Stimulated activated memory B cell treated with anti-CD40 and anti-IgM and Interleukin-4, amounts not matched to agents 10 μg/mL and 1 μg/mL and 100 μg/mL, for 72 hours (primary cell): ENCODE data around the gene TTC28.

Experiments used
- ATAC-seq: fragments of 150-1000 bp; cut with Tn5 transposase; 2 replicates; pipeline ENCODE4 v1.10.0; 2021
- H3K27ac Mint-ChIP-seq: one replicate; pipeline ENCODE4 v1.8.0; 2022; ENCODE audit warnings: mild to moderate bottlenecking, mixed read lengths
- H3K27me3 Mint-ChIP-seq: one replicate; pipeline ENCODE4 v1.8.0; 2022; ENCODE audit warnings: mixed read lengths
- H3K36me3 Mint-ChIP-seq: one replicate; pipeline ENCODE4 v1.8.0; 2022; ENCODE audit warnings: mixed read lengths
- H3K4me1 Mint-ChIP-seq: one replicate; pipeline ENCODE4 v1.8.0; 2022; ENCODE audit warnings: mixed read lengths
- H3K4me3 Mint-ChIP-seq: one replicate; pipeline ENCODE4 v1.8.0; 2022; ENCODE audit warnings: mild to moderate bottlenecking, moderate library complexity, mixed read lengths
- H3K9me3 Mint-ChIP-seq: one replicate; pipeline ENCODE4 v1.8.0; 2022; ENCODE audit warnings: mixed read lengths

Gene TTC28

GRCh38 chr22:27959335-27960090, 720.1 kb downstream of the TTC28 start:
- Mint-ChIP-seq H3K4me1 (no peaks in the 10 kb centered on the region), H3K4me3 (no peak overlapping the region), H3K9me3 (no peaks in the 10 kb centered on the region), H3K27ac (no peak overlapping the region), H3K36me3 (no peaks in the 10 kb centered on the region), H3K27me3 (no peaks in the 10 kb centered on the region)
- no peak for ATAC-seq

DNA sequence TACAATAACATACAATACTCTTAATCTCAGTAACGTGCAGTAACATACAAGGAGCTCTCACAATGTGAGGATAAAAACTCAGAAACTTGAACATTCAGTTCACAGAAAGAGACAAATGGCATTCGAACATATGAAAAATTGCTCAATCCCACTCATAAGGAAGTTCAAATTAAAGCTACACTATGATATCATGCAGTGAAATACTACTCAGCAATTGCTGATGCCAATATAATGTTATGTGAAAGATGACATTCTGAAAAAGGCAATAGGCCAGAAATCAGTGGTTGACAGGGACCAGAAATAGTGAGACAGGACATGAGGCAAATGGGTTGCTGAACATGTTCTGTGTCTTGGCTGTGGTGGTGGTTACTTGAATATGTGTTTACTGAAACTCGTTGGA, 726.9 kb downstream of the TTC28 start:
- peaks cover 5% of the 10 kb centered on the region for H3K36me3 Mint-ChIP-seq
- no peaks in the 10 kb centered on the region for H3K4me1 Mint-ChIP-seq
- no peak for ATAC-seq
- H3K9me3 Mint-ChIP-seq = no peaks in the 10 kb centered on the region
- H3K27me3 Mint-ChIP-seq = no peaks in the 10 kb centered on the region
- H3K27ac Mint-ChIP-seq = no peak overlapping the region
- no peak overlapping the region for H3K4me3 Mint-ChIP-seq

DNA sequence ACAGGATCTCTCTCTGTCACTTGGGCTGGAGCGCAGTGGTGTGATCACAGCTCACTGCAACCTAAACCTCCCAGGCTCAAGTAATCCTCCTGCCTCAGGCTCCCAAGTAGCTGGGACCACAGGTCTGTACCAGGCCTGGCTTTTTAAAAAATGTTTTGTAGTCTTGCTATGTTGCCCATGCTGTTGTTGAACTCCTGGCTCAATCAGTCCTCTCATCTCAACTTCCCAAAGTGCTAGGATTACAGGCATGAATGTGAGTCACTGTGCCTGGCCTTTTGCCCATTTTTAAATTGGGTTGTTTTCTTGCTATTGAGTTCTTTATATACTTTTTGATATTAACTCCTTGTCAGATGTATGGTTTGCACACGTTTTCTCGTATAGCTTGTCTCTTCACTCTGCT, 727.5 kb downstream of the TTC28 start:
- peaks cover 12% of the 10 kb centered on the region for H3K36me3 Mint-ChIP-seq
- H3K27me3 Mint-ChIP-seq = no peaks in the 10 kb centered on the region
- ATAC-seq = no peak
- no peaks in the 10 kb centered on the region for H3K4me1 Mint-ChIP-seq
- no peaks in the 10 kb centered on the region for H3K9me3 Mint-ChIP-seq
- no peak overlapping the region for H3K4me3 Mint-ChIP-seq
- no peak overlapping the region for H3K27ac Mint-ChIP-seq

- Mint-ChIP-seq H3K9me3 (no peaks in the 10 kb centered on the region), H3K4me3 (no peak overlapping the region), H3K27me3 (no peaks in the 10 kb centered on the region), H3K27ac (no peak overlapping the region), H3K36me3 (peaks cover 19% of the 10 kb centered on the region), H3K4me1 (no peaks in the 10 kb centered on the region)
- no peak for ATAC-seq
Observed at GRCh38 chr22:27949421-27949820, 730.2 kb downstream of the TTC28 start.

- H3K27ac Mint-ChIP-seq = no peak overlapping the region
- H3K9me3 Mint-ChIP-seq = no peaks in the 10 kb centered on the region
- no peaks in the 10 kb centered on the region for H3K4me1 Mint-ChIP-seq
- no peak overlapping the region for H3K4me3 Mint-ChIP-seq
- ATAC-seq = no peak
- H3K36me3 Mint-ChIP-seq = peaks cover 19% of the 10 kb centered on the region
- no peaks in the 10 kb centered on the region for H3K27me3 Mint-ChIP-seq
Observed at GRCh38 chr22:27948569-27948968, 731.1 kb downstream of the TTC28 start.

GRCh38 chr22:27947448-27947847, 732.2 kb downstream of the TTC28 start:
- Mint-ChIP-seq H3K27me3 (no peaks in the 10 kb centered on the region), H3K36me3 (peaks cover 20% of the 10 kb centered on the region), H3K9me3 (no peaks in the 10 kb centered on the region), H3K4me3 (no peak overlapping the region), H3K27ac (peak overlapping the region; percentile 31), H3K4me1 (no peaks in the 10 kb centered on the region)
- no peak for ATAC-seq

- Mint-ChIP-seq H3K4me3 (no peak overlapping the region), H3K4me1 (no peaks in the 10 kb centered on the region), H3K36me3 (peaks cover 23% of the 10 kb centered on the region), H3K27me3 (no peaks in the 10 kb centered on the region), H3K9me3 (no peaks in the 10 kb centered on the region), H3K27ac (no peak overlapping the region)
- ATAC-seq = no peak
Observed at GRCh38 chr22:27941143-27941542, 738.5 kb downstream of the TTC28 start.

DNA sequence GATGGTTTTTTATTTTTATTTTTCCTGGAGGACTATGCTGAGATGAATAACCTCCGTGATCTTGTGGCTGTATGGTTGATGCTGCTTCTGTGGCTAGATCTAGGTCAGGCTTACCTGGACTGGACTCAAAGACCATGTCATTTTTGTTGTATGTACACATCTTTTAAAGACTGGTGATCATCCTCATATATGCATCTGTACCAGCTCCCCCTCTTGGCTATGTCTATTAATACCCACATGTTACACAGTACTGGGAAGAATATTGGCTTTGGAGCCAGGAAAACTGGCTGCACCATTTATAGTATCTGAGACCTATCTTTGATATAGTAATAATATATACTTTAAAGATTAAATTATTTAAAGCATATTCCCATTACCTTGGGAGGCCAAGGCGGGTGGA, 742.2 kb downstream of the TTC28 start:
- Mint-ChIP-seq H3K4me1 (no peaks in the 10 kb centered on the region), H3K36me3 (peaks cover 21% of the 10 kb centered on the region), H3K27me3 (no peaks in the 10 kb centered on the region), H3K4me3 (no peak overlapping the region), H3K9me3 (no peaks in the 10 kb centered on the region), H3K27ac (no peak overlapping the region)
- ATAC-seq = no peak

DNA sequence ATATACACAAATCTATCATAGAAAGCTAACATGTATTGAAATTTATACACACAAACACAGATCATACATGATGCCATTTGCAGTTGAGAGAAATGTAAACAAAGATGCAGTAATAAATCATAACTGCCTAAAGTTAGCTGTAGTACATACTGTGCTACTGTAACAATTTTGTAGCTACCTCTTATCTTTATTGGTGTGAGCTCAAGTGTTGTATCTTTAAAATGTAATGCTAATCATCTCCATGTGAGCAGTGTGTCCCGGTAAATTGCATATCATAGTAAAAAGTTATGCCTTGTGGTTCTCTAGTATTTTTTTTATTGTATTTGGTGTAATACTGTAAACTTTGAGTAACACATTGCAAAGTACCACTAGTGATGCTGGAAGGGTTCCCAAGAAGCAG, 743.7 kb downstream of the TTC28 start:
- no peak for ATAC-seq
- Mint-ChIP-seq H3K9me3 (no peaks in the 10 kb centered on the region), H3K27me3 (no peaks in the 10 kb centered on the region), H3K27ac (no peak overlapping the region), H3K36me3 (peaks cover 6% of the 10 kb centered on the region), H3K4me3 (no peak overlapping the region), H3K4me1 (no peaks in the 10 kb centered on the region)

GRCh38 chr22:27934069-27934468, 745.6 kb downstream of the TTC28 start:
- Mint-ChIP-seq H3K9me3 (no peaks in the 10 kb centered on the region), H3K36me3 (no peaks in the 10 kb centered on the region), H3K27ac (no peak overlapping the region), H3K4me1 (no peaks in the 10 kb centered on the region), H3K4me3 (no peak overlapping the region), H3K27me3 (no peaks in the 10 kb centered on the region)
- no peak for ATAC-seq

DNA sequence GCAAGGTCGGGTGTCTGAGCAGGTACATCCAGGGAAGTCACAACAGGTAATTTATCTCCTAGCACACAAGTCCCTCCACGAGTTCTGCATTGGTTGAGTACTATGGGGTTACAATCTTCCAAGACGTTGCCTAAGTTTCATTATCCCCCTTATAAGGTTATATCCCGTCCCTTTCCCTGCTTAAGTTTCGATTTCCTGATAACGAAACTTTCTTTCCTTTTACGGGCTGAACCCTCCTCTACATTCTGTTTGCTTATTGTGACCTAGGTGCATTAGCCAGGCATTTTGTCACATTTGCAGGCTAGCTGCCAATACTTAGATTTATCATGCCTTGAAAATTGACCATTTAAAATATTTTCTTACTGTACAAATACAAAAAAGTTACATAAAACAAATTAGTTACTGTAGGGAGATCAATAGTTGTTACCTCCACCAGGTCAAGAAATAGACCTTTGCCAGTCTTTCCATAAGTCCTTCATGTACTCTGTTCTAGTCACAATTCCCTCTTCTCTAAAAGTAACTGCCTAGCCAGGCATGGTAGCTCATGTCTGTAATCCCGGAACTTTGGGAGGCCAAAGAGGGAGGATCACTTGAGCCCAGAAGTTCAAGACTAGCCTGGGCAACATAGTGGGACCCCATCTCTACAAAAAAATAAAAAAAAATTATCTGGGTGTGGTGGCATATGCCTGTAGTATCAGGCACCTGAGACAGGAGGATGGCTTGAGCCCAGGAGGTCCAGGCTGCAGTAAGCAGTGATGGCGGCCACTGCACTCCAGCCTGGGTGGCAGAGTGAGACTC, 746.3 kb downstream of the TTC28 start:
- Mint-ChIP-seq H3K27ac (no peak overlapping the region), H3K9me3 (no peaks in the 10 kb centered on the region), H3K4me3 (no peak overlapping the region), H3K36me3 (no peaks in the 10 kb centered on the region), H3K4me1 (no peaks in the 10 kb centered on the region), H3K27me3 (no peaks in the 10 kb centered on the region)
- ATAC-seq = no peak

DNA sequence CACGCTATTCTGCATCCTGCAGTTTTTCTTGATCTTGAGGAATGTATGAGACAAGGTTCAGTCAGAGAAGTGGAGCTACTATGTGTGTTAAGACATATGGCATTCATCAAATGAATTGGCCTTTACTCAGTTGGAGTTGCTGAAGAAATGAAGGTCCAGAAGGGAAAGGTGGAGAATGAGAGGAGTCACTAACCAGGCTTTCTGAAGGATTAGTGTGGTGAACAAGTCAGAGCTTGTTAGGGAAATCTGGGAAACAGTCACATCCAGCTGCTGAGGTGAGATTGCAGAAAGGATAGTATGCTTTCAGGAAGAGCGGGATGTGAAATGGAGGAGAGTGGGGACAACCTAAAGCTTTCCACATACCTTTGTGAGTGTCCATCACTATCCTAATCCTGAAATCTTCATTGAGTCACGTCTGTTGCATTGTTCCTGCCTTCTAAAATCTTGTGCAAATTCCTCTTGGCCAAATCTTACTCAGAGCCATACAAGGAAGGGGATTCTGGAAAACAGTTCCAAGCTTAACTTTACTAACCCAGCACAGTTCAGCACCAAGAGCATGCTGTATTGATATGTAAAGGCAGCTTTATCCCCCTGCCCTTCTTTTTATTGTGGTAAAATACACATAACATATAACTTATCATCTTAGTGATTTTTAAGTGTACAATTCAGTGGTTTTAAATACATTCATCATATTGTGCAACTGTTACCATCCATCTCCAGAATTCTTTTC, 749.1 kb downstream of the TTC28 start:
- ATAC-seq = no peak
- no peaks in the 10 kb centered on the region for H3K9me3 Mint-ChIP-seq
- H3K36me3 Mint-ChIP-seq = no peaks in the 10 kb centered on the region
- H3K27ac Mint-ChIP-seq = no peak overlapping the region
- no peaks in the 10 kb centered on the region for H3K27me3 Mint-ChIP-seq
- H3K4me1 Mint-ChIP-seq = peaks cover 9% of the 10 kb centered on the region
- no peak overlapping the region for H3K4me3 Mint-ChIP-seq
